Measurements from ENCODE around the gene RPL38.
A peak's percentile ranks its signal among the peaks of the same experiment; 100 is the strongest.

The RPL38 gene

GRCh38 chr17:74228306-74228978 lies 25.0 kb downstream of the RPL38 start:
- no peak for DNase-seq

- no peak for DNase-seq
Measured at GRCh38 chr17:74230896-74231295, 27.4 kb downstream of the RPL38 start.

GRCh38 chr17:74231928-74232907 lies 28.7 kb downstream of the RPL38 start:
- no peak for DNase-seq

- DNase-seq, result no peak
Measured at GRCh38 chr17:74233937-74234336, 30.5 kb downstream of the RPL38 start.

GRCh38 chr17:74234486-74234885 lies 31.0 kb downstream of the RPL38 start:
- DNase-seq, result no peak

- DNase-seq, result no peak
Measured at GRCh38 chr17:74235040-74235581, 31.6 kb downstream of the RPL38 start.

GRCh38 chr17:74235911-74236371 lies 32.5 kb downstream of the RPL38 start:
- no peak for DNase-seq

GRCh38 chr17:74237321-74237720 lies 33.8 kb downstream of the RPL38 start:
- DNase-seq, result no peak

GRCh38 chr17:74239172-74239571 lies 35.7 kb downstream of the RPL38 start:
- DNase-seq, result no peak

GRCh38 chr17:74240618-74241205 lies 37.2 kb downstream of the RPL38 start:
- DNase-seq, result peak; percentile 88

- no peak for DNase-seq
Measured at GRCh38 chr17:74241431-74241830, 38.0 kb downstream of the RPL38 start.

- DNase-seq, result no peak
Measured at GRCh38 chr17:74241847-74242246, 38.4 kb downstream of the RPL38 start.

GRCh38 chr17:74243013-74243755 lies 39.7 kb downstream of the RPL38 start:
- no peak for DNase-seq

- DNase-seq, result no peak
Measured at GRCh38 chr17:74244128-74244527, 40.6 kb downstream of the RPL38 start.

- DNase-seq, result no peak
Measured at GRCh38 chr17:74244548-74244947, 41.1 kb downstream of the RPL38 start.

- DNase-seq, result peak; percentile 66
Measured at GRCh38 chr17:74245145-74245831, 41.8 kb downstream of the RPL38 start.

GRCh38 chr17:74245871-74246270 lies 42.4 kb downstream of the RPL38 start:
- no peak for DNase-seq

GRCh38 chr17:74249590-74250270 lies 46.3 kb downstream of the RPL38 start:
- peak; percentile 83 for DNase-seq

- DNase-seq, result peak; percentile 78
Measured at GRCh38 chr17:74250324-74250995, 47.0 kb downstream of the RPL38 start.

- no peak for DNase-seq
Measured at GRCh38 chr17:74251051-74251450, 47.6 kb downstream of the RPL38 start.

GRCh38 chr17:74251569-74251968 lies 48.1 kb downstream of the RPL38 start:
- DNase-seq, result no peak
